ENCODE data around the gene EPDR1.

EPDR1 gene

DNA sequence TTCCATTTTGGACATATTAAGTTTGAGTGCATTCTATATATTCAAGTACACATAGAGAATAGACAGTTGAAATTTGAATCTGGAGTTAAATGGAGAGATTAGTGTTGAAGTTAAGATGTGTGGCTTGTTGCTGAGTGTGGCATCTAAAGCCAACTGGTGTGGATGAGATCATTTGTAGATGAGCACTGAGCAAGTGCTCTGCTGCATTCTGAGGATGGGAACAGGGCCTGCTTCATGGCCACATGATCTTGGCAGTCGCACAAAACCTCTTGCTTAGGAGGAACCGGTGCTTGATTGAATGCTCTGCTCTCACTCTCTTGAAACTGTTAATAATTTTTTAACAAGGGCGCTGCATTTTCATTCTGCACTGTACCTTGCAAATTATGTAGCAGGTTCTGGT lies 62.0 kb downstream of the EPDR1 start:
- TF ChIP-seq CEBPB (IDR thresholded peaks at IDR 0.05) (no peak), TCF12 (IDR thresholded peaks at IDR 0.05; ENCODE audit: low read depth) (no peak), NFIC (IDR thresholded peaks at IDR 0.05) (no peak), USF1 (IDR thresholded peaks at IDR 0.05) (no peak), MAX (IDR thresholded peaks at IDR 0.05) (no peak), CREB1 (IDR thresholded peaks at IDR 0.05; ENCODE audit: low read depth) (no peak), FOXM1 (IDR thresholded peaks at IDR 0.05; ENCODE audit: borderline replicate concordance, low read depth) (no peak), ZBTB7A (IDR thresholded peaks at IDR 0.05; ENCODE audit: low read depth) (no peak), TEAD4 (IDR thresholded peaks at IDR 0.05) (no peak), EP300 (IDR thresholded peaks at IDR 0.05; ENCODE audit: borderline replicate concordance) (no peak), TAF1 (IDR thresholded peaks at IDR 0.05; ENCODE audit: low read depth) (no peak)

DNA sequence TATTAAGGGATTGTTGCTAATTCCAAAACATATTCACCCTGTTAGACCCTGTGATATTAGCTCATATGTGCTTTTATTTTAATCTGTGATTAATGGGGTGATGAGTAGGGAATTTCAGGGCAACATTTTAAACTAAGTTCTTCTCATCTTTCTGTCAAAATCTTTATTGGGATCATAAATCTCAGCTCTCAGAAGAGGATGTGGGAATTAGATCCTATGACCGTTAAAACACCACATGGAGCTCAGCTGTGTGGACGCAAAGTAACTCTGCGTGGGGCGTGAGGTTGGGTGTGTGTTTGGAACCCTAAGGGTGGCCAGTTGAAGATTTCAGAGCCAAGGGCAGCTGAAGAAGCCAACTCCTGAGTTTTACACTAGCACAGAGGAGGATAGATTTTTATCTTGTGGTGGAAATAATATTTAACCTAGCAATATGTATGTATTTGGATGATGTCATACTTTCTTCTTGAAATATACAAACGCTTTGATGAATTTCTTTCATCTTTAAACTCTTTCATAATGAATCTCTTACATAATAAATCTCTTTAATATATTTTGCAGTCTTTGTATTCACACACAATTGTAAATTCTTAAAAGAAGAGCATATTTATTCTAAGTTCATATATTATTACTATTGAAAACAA lies 64.4 kb downstream of the EPDR1 start:
- TF ChIP-seq ZBTB7A (IDR thresholded peaks at IDR 0.05; ENCODE audit: low read depth) = no peak
- TF ChIP-seq YY1 (IDR thresholded peaks at IDR 0.05; ENCODE audit: low read depth) = no peak
- TF ChIP-seq TEAD4 (IDR thresholded peaks at IDR 0.05) = no peak
- no peak for TF ChIP-seq TCF12 (IDR thresholded peaks at IDR 0.05; ENCODE audit: low read depth)
- TF ChIP-seq NFIC (IDR thresholded peaks at IDR 0.05) = no peak

DNA sequence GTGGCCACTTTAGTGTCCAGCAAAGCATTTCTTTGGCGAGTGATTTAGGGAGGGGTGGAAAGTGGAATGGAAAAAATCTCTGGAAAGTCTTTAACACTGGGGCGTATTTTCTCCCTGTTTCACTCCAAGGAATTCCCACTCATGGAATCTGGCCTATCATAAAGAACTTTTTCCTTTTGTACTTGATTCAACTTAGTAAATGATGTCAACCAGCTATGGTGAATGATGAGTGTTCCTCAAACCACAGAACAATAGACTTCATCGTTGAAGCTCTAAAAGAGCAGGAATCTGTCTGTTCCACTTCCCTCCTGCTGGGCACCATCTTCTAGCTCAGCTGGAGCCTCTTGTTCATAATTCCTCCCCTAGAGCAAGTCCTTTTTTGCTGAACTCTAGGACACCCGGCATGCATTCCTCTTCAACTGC lies 66.5 kb downstream of the EPDR1 start:
- TF ChIP-seq MAX (IDR thresholded peaks at IDR 0.05) = no peak
- TF ChIP-seq, protein P1, sequence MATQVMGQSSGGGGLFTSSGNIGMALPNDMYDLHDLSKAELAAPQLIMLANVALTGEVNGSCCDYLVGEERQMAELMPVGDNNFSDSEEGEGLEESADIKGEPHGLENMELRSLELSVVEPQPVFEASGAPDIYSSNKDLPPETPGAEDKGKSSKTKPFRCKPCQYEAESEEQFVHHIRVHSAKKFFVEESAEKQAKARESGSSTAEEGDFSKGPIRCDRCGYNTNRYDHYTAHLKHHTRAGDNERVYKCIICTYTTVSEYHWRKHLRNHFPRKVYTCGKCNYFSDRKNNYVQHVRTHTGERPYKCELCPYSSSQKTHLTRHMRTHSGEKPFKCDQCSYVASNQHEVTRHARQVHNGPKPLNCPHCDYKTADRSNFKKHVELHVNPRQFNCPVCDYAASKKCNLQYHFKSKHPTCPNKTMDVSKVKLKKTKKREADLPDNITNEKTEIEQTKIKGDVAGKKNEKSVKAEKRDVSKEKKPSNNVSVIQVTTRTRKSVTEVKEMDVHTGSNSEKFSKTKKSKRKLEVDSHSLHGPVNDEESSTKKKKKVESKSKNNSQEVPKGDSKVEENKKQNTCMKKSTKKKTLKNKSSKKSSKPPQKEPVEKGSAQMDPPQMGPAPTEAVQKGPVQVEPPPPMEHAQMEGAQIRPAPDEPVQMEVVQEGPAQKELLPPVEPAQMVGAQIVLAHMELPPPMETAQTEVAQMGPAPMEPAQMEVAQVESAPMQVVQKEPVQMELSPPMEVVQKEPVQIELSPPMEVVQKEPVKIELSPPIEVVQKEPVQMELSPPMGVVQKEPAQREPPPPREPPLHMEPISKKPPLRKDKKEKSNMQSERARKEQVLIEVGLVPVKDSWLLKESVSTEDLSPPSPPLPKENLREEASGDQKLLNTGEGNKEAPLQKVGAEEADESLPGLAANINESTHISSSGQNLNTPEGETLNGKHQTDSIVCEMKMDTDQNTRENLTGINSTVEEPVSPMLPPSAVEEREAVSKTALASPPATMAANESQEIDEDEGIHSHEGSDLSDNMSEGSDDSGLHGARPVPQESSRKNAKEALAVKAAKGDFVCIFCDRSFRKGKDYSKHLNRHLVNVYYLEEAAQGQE (IDR thresholded peaks at IDR 0.05; ENCODE audit: low read depth) = no peak
- TF ChIP-seq CREB1 (IDR thresholded peaks at IDR 0.05; ENCODE audit: low read depth) = no peak
- TF ChIP-seq ZBTB7A (IDR thresholded peaks at IDR 0.05; ENCODE audit: low read depth) = no peak
- TF ChIP-seq FOXM1 (IDR thresholded peaks at IDR 0.05; ENCODE audit: borderline replicate concordance, low read depth) = no peak
- no peak for TF ChIP-seq TCF12 (IDR thresholded peaks at IDR 0.05; ENCODE audit: low read depth)
- TF ChIP-seq USF1 (IDR thresholded peaks at IDR 0.05) = no peak
- TF ChIP-seq RAD21 (IDR thresholded peaks at IDR 0.05; ENCODE audit: low read depth) = no peak
- no peak for TF ChIP-seq EP300 (IDR thresholded peaks at IDR 0.05; ENCODE audit: borderline replicate concordance)

DNA sequence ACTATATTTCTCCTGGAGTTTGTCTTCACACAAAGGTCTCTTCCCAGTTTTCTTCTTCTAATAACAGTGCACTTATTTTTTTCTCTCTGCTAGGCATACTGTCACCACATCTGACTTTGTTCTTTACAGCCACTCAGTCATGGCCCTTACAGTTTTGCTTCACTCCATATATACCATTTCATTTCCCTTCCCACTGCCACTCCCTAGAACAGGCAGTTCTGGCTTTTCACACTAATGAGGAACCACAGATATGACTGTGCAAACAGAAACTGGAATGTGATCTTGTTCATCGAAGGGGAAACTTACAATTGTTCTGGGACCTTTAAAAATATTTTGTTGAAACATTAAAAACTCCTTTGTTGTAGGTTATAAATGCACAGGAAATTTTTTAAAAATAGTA lies 67.3 kb downstream of the EPDR1 start:
- TF ChIP-seq TCF12 (IDR thresholded peaks at IDR 0.05; ENCODE audit: low read depth) (no peak), MAX (IDR thresholded peaks at IDR 0.05) (no peak), TEAD4 (IDR thresholded peaks at IDR 0.05) (no peak), EP300 (IDR thresholded peaks at IDR 0.05; ENCODE audit: borderline replicate concordance) (no peak), CREB1 (IDR thresholded peaks at IDR 0.05; ENCODE audit: low read depth) (no peak), CEBPB (IDR thresholded peaks at IDR 0.05) (no peak)
- TF ChIP-seq, protein P1 (IDR thresholded peaks at IDR 0.05; ENCODE audit: low read depth) = no peak

- TF ChIP-seq CREB1 (IDR thresholded peaks at IDR 0.05; ENCODE audit: low read depth) = no peak
- no peak for TF ChIP-seq CEBPB (IDR thresholded peaks at IDR 0.05)
- TF ChIP-seq EP300 (IDR thresholded peaks at IDR 0.05; ENCODE audit: borderline replicate concordance) = no peak
- TF ChIP-seq NFIC (IDR thresholded peaks at IDR 0.05) = no peak
- no peak for TF ChIP-seq MAX (IDR thresholded peaks at IDR 0.05)
- TF ChIP-seq TAF1 (IDR thresholded peaks at IDR 0.05; ENCODE audit: low read depth) = no peak
- TF ChIP-seq FOXM1 (IDR thresholded peaks at IDR 0.05; ENCODE audit: borderline replicate concordance, low read depth) = no peak
- TF ChIP-seq, protein P1 (IDR thresholded peaks at IDR 0.05; ENCODE audit: low read depth) = no peak
Measured at GRCh38 chr7:37988721-37989650, 68.5 kb downstream of the EPDR1 start.
